Natural killer cell (primary cell): ENCODE data around the gene IL3RA. TPM values are rescaled to one million over a fixed set of nuclear protein-coding genes. Genes with fewer than 3 reads are reported as not detected.
A peak's percentile ranks its signal among the peaks of the same experiment; 100 is the strongest.

ENCODE experiments used
- ATAC-seq, 3 donors: fragments of 150-1000 bp in 2 of 3; fragments of 200-7000 bp in 1 of 3; cut with Tn5 transposase; 1 replicate in 1 of 3; 2 replicates in 2 of 3; pipeline ENCODE4 v1.10.0; 2021; ENCODE audit warnings: mild to moderate bottlenecking in 2 of 3, moderate library complexity in 2 of 3
- DNase-seq, 2 donors: peaks; one replicate each; pipeline versions ENCODE4 v3.0.0 to v3.0.0-alpha.2; 2013 to 2021; ENCODE audit warnings: mixed read lengths in 1 of 2
- H3K27ac ChIP-seq: one replicate; pipeline ENCODE4 v1.5.1; 2013; ENCODE audit warnings: mild to moderate bottlenecking, low read length
- H3K27me3 ChIP-seq: one replicate; pipeline ENCODE4 v1.6.1; 2013; ENCODE audit warnings: low read length; ENCODE audit not compliant: control insufficient read depth, insufficient read depth
- H3K36me3 ChIP-seq: one replicate; pipeline ENCODE4 v1.6.1; 2013; ENCODE audit warnings: low read length; ENCODE audit not compliant: control insufficient read depth, insufficient read depth
- H3K4me1 ChIP-seq: one replicate; pipeline ENCODE4 v1.6.1; 2013; ENCODE audit warnings: low read length; ENCODE audit not compliant: control insufficient read depth, insufficient read depth
- H3K4me3 ChIP-seq: one replicate; pipeline ENCODE4 v1.5.1; 2013; ENCODE audit warnings: low read length
- H3K9me3 ChIP-seq: one replicate; pipeline ENCODE4 v1.6.1; 2013; ENCODE audit warnings: low read length; ENCODE audit not compliant: control insufficient read depth, insufficient read depth
- H3K27ac Mint-ChIP-seq, 2 donors: one replicate each; pipeline ENCODE4 v1.8.0; 2022; ENCODE audit warnings: mild to moderate bottlenecking in 2 of 2, mixed read lengths in 2 of 2, moderate library complexity in 1 of 2
- H3K27me3 Mint-ChIP-seq, 2 donors: one replicate each; pipeline ENCODE4 v1.8.0; 2022; ENCODE audit warnings: low read depth in 2 of 2, mixed read lengths in 2 of 2
- H3K36me3 Mint-ChIP-seq: one replicate; pipeline ENCODE4 v1.8.0; 2022; ENCODE audit warnings: mixed read lengths
- H3K4me1 Mint-ChIP-seq, 2 donors: one replicate each; pipeline ENCODE4 v1.8.0; 2022; ENCODE audit warnings: mixed read lengths in 2 of 2
- H3K4me3 Mint-ChIP-seq: one replicate; pipeline ENCODE4 v1.8.0; 2022; ENCODE audit warnings: mild to moderate bottlenecking, moderate library complexity, mixed read lengths
- H3K9me3 Mint-ChIP-seq, 2 donors: one replicate each; pipeline ENCODE4 v1.8.0; 2022; ENCODE audit warnings: mixed read lengths in 2 of 2
- CTCF ChIP-seq: fragments of 200-600 bp; IDR thresholded peaks from one replicate; pipeline ENCODE4 v1.8.0; 2022; ENCODE audit warnings: antibody characterized with exemption
- WGBS: methylation state at CpG from one replicate; pipeline ENCODE4 v1.1.7; 2013; ENCODE audit warnings: missing lambda C conversion rate; ENCODE audit not compliant: insufficient coverage; 5-methylcytosine and 5-hydroxymethylcytosine counted together
- intact Hi-C: fragments of 100-400 bp; cut with micrococcal nuclease; formaldehyde crosslinking; loops from one replicate; pipeline ENCODE4 v1.14.2; 2022
- total RNA-seq, 4 donors: library from RNA; stranded (reverse); fragments of 120-200 nt in 1 of 4; gene quantifications; one replicate each; pipeline versions ENCODE4 v1.2.3 to v1.2.4, GENCODE V29; 2013 to 2022

IL3RA gene
- total RNA-seq, 3 donors from 2014 or later (not counting 1 experiment from before 2014, with no cell fraction given) = 3.3 to 97.9 (median 4.4) TPM

- no peaks in the 10 kb centered on the region for H3K27me3 ChIP-seq
- no peak overlapping the region for H3K4me3 ChIP-seq
- Mint-ChIP-seq H3K27ac (no peak overlapping the region), H3K9me3 (peaks cover 3 to 14% of the 10 kb centered on the region in 2 donors), H3K4me1 (no peaks in the 10 kb centered on the region), H3K36me3 (peaks cover 8% of the 10 kb centered on the region), H3K4me3 (no peak overlapping the region), H3K27me3 (no peaks in the 10 kb centered on the region)
- no peaks in the 10 kb centered on the region for H3K4me1 ChIP-seq
- DNase-seq (no peak), ATAC-seq (peak in 1 of 3 donors; percentile 11)
- intact Hi-C loops = no loop called here
- no peak for TF ChIP-seq CTCF
- H3K27ac ChIP-seq = no peak overlapping the region
- whole genome bisulfite sequencing = 97% methylated on average over 32 of the region's 32 CpGs
- peaks cover 6% of the 10 kb centered on the region for H3K9me3 ChIP-seq
- peaks cover 30% of the 10 kb centered on the region for H3K36me3 ChIP-seq
Measured at GRCh38 chrX:1427756-1428155, 91.2 kb downstream of the IL3RA start.

GRCh38 chrX:1430451-1430850 lies 93.9 kb downstream of the IL3RA start:
- Histone ChIP-seq H3K9me3 (no peaks in the 10 kb centered on the region), H3K27me3 (no peaks in the 10 kb centered on the region), H3K4me3 (no peak overlapping the region), H3K4me1 (no peaks in the 10 kb centered on the region), H3K27ac (no peak overlapping the region), H3K36me3 (peaks cover 23% of the 10 kb centered on the region)
- intact Hi-C loops = no loop called here
- DNase-seq = no peak
- H3K27me3 Mint-ChIP-seq = no peaks in the 10 kb centered on the region
- no peak overlapping the region for H3K27ac Mint-ChIP-seq
- no peak overlapping the region for H3K4me3 Mint-ChIP-seq
- TF ChIP-seq CTCF = no peak
- 91% methylated on average over 9 of the region's 10 CpGs for WGBS
- ATAC-seq = no peak
- no peaks in the 10 kb centered on the region for H3K9me3 Mint-ChIP-seq
- no peaks in the 10 kb centered on the region for H3K36me3 Mint-ChIP-seq
- no peaks in the 10 kb centered on the region for H3K4me1 Mint-ChIP-seq

Other genes with a start within 250 kb of the IL3RA start
- 1 to 10 TPM in 1 of 3 donors, not detected in 2; 1.3 TPM for gene CRLF2, start 124.1 kb upstream of the IL3RA start, total RNA-seq
- 10 to 100 TPM in 1 of 3 donors, 1 to 10 TPM in 2; 2.6 to 13.3 (median 5.9) TPM for gene CSF2RA, start 68.0 kb upstream of the IL3RA start, total RNA-seq
- gene SLC25A6, start 55.3 kb downstream of the IL3RA start, total RNA-seq = 100 to 1,000 TPM; 157 to 197 (median 178) TPM
- gene ASMTL, start 116.1 kb downstream of the IL3RA start, total RNA-seq = 10 to 100 TPM; 58.5 to 80.3 (median 66.1) TPM
- gene P2RY8, start 200.4 kb downstream of the IL3RA start, total RNA-seq = 100 to 1,000 TPM in 2 of 3 donors, 10 to 100 TPM in 1; 73.7 to 114 (median 107) TPM